CD14-positive monocyte (primary cell): ENCODE data around the gene SMIM13. TPM values are rescaled to one million over a fixed set of nuclear protein-coding genes. Genes with fewer than 3 reads are reported as not detected.

Experiments used
- DNase-seq, 3 donors: peaks; one replicate each; pipeline ENCODE4 v3.0.0-alpha.2; 2011 to 2022
- H2AFZ ChIP-seq: 2 replicates; pipeline ENCODE4 v1.6.0; 2012; ENCODE audit warnings: mild to moderate bottlenecking, low read depth, low read length, inconsistent platforms; ENCODE audit not compliant: insufficient read depth, poor library complexity, severe bottlenecking
- H3K27ac ChIP-seq, 2 donors: 1 replicate in 1 of 2; 2 replicates in 1 of 2; pipeline ENCODE4 v1.5.1; 2012 to 2013; ENCODE audit warnings: low read length in 2 of 2, control low read depth in 1 of 2, inconsistent platforms in 1 of 2, low read depth in 1 of 2, mild to moderate bottlenecking in 1 of 2
- H3K27me3 ChIP-seq, 2 donors: one replicate each; pipeline versions ENCODE4 v1.6.0 to v1.6.1; 2011 to 2013; ENCODE audit warnings: low read length in 2 of 2; ENCODE audit not compliant: control insufficient read depth in 2 of 2, insufficient read depth in 2 of 2
- H3K36me3 ChIP-seq, 2 donors: replicated peaks in 1 of 2; 1 replicate in 1 of 2; 2 replicates in 1 of 2; pipeline versions ENCODE4 v1.5.1 to v1.6.1; 2012 to 2013; ENCODE audit warnings: low read length in 2 of 2, control low read depth in 1 of 2, inconsistent platforms in 1 of 2, mild to moderate bottlenecking in 1 of 2; ENCODE audit not compliant: insufficient read depth in 2 of 2, control insufficient read depth in 1 of 2
- H3K4me1 ChIP-seq, 2 donors: 1 replicate in 1 of 2; 2 replicates in 1 of 2; pipeline versions ENCODE4 v1.5.1 to v1.6.1; 2012 to 2013; ENCODE audit warnings: low read length in 2 of 2, control low read depth in 1 of 2, inconsistent platforms in 1 of 2, mild to moderate bottlenecking in 1 of 2, moderate library complexity in 1 of 2; ENCODE audit not compliant: insufficient read depth in 2 of 2, control insufficient read depth in 1 of 2
- H3K4me2 ChIP-seq: replicated peaks from 2 replicates; pipeline ENCODE3; 2012; ENCODE audit warnings: low read length, moderate library complexity, mild to moderate bottlenecking; ENCODE audit not compliant: poor library complexity, severe bottlenecking; ENCODE audit errors: extremely low read depth
- H3K4me3 ChIP-seq, 3 experiments: fragments of 200-600 bp in 1 of 3; sonication (generic) in 1 of 3; replicated peaks in 1 of 3; 1 replicate in 2 of 3; 2 replicates in 1 of 3; pipeline ENCODE4 v1.5.1; 2011 to 2013; ENCODE audit warnings: low read length in 3 of 3, mild to moderate bottlenecking in 3 of 3, control low read depth in 2 of 3, low read depth in 2 of 3, inconsistent platforms in 1 of 3, moderate library complexity in 1 of 3
- H3K79me2 ChIP-seq: 2 replicates; pipeline ENCODE4 v1.6.0; 2012; ENCODE audit warnings: mild to moderate bottlenecking, control low read depth, inconsistent platforms, low read length, moderate library complexity; ENCODE audit not compliant: insufficient read depth
- H3K9ac ChIP-seq: 2 replicates; pipeline ENCODE4 v1.6.0; 2017; ENCODE audit warnings: low read length, mild to moderate bottlenecking; ENCODE audit not compliant: insufficient read depth, poor library complexity, severe bottlenecking
- H3K9me3 ChIP-seq, 2 donors: replicated peaks in 1 of 2; 1 replicate in 1 of 2; 2 replicates in 1 of 2; pipeline versions ENCODE4 v1.5.1 to v1.6.1; 2012 to 2013; ENCODE audit warnings: low read length in 2 of 2, control low read depth in 1 of 2; ENCODE audit not compliant: control insufficient read depth in 1 of 2, insufficient read depth in 1 of 2
- H4K20me1 ChIP-seq: 2 replicates; pipeline ENCODE4 v1.6.0; 2012; ENCODE audit warnings: mild to moderate bottlenecking, low read length, control low read depth, moderate library complexity; ENCODE audit not compliant: insufficient read depth
- H3K27ac Mint-ChIP-seq, 7 donors: one replicate each; pipeline ENCODE4 v1.8.0; 2020; ENCODE audit warnings: mild to moderate bottlenecking in 7 of 7, mixed read lengths in 7 of 7, moderate library complexity in 6 of 7, inconsistent platforms in 2 of 7
- H3K27me3 Mint-ChIP-seq, 3 donors: one replicate each; pipeline ENCODE4 v1.8.0; 2021 to 2022; ENCODE audit warnings: low read depth in 3 of 3, mild to moderate bottlenecking in 3 of 3, mixed read lengths in 3 of 3, moderate library complexity in 3 of 3, inconsistent platforms in 1 of 3
- H3K36me3 Mint-ChIP-seq, 2 donors: one replicate each; pipeline ENCODE4 v1.8.0; 2020; ENCODE audit warnings: mixed read lengths in 2 of 2, inconsistent platforms in 1 of 2, mild to moderate bottlenecking in 1 of 2
- H3K4me1 Mint-ChIP-seq: one replicate; pipeline ENCODE4 v1.8.0; 2020; ENCODE audit warnings: mild to moderate bottlenecking, mixed read lengths
- H3K4me3 Mint-ChIP-seq, 2 donors: one replicate each; pipeline ENCODE4 v1.8.0; 2020; ENCODE audit warnings: mild to moderate bottlenecking in 2 of 2, mixed read lengths in 2 of 2, moderate library complexity in 1 of 2
- H3K9me3 Mint-ChIP-seq, 7 donors: one replicate each; pipeline ENCODE4 v1.8.0; 2020 to 2022; ENCODE audit warnings: mixed read lengths in 7 of 7, mild to moderate bottlenecking in 6 of 7, moderate library complexity in 6 of 7, inconsistent platforms in 2 of 7
- CTCF ChIP-seq: fragments of 200-600 bp; IDR thresholded peaks from one replicate; pipeline ENCODE4 v1.8.0; 2022; ENCODE audit warnings: antibody characterized with exemption, mild to moderate bottlenecking
- WGBS: methylation state at CpG from one replicate; pipeline ENCODE4 v1.1.5; 2013; ENCODE audit warnings: missing lambda C conversion rate; ENCODE audit not compliant: insufficient coverage; 5-methylcytosine and 5-hydroxymethylcytosine counted together
- intact Hi-C, 2 donors: fragments of 100-400 bp; cut with micrococcal nuclease; formaldehyde crosslinking; loops; one replicate each; pipeline versions ENCODE4 v1.15.0 to v1.15.1; 2023
- polyA plus RNA-seq, 3 donors: library from polyadenylated mRNA; depleted of rRNA in 1 of 3; unstranded in 2 of 3; stranded (reverse) in 1 of 3; fragments of 300-500 nt in 2 of 3; fragments of >200 nt in 1 of 3; fragmentation: Illumina TruSeq in 2 of 3; gene quantifications; 1 replicate in 2 of 3; 2 replicates in 1 of 3; pipeline ENCODE4 v1.2.3, GENCODE V29; 2012 to 2021

The SMIM13 gene
- polyA plus RNA-seq, 3 donors = 1.4 to 3.4 (median 2.4) TPM

GRCh38 chr6:11179088-11179418 is 85.4 kb downstream of the SMIM13 start:
- Mint-ChIP-seq H3K4me1 (peaks cover 5% of the 10 kb centered on the region), H3K4me3 (no peak overlapping the region), H3K27ac (no peak overlapping the region), H3K9me3 (peaks cover 0 to 7% (median 0%) of the 10 kb centered on the region in 7 donors), H3K27me3 (no peaks in the 10 kb centered on the region), H3K36me3 (peaks cover 17 to 19% of the 10 kb centered on the region in 2 donors)
- no peaks in the 10 kb centered on the region for H4K20me1 ChIP-seq
- WGBS = 100% methylated on average over 4 of the region's 6 CpGs
- intact Hi-C loops = no loop called here
- no peak overlapping the region for H3K4me3 ChIP-seq
- no peak overlapping the region for H2AFZ ChIP-seq
- H3K27ac ChIP-seq = no peak overlapping the region
- no peak overlapping the region for H3K9ac ChIP-seq
- DNase-seq = no peak
- peaks cover 4% of the 10 kb centered on the region in 2 donors for H3K4me1 ChIP-seq
- H3K36me3 ChIP-seq = peaks cover 4 to 11% of the 10 kb centered on the region in 2 donors
- H3K79me2 ChIP-seq = no peaks in the 10 kb centered on the region
- no peaks in the 10 kb centered on the region for H3K27me3 ChIP-seq
- no peak overlapping the region for H3K4me2 ChIP-seq
- no peaks in the 10 kb centered on the region for H3K9me3 ChIP-seq
- no peak for TF ChIP-seq CTCF

DNA sequence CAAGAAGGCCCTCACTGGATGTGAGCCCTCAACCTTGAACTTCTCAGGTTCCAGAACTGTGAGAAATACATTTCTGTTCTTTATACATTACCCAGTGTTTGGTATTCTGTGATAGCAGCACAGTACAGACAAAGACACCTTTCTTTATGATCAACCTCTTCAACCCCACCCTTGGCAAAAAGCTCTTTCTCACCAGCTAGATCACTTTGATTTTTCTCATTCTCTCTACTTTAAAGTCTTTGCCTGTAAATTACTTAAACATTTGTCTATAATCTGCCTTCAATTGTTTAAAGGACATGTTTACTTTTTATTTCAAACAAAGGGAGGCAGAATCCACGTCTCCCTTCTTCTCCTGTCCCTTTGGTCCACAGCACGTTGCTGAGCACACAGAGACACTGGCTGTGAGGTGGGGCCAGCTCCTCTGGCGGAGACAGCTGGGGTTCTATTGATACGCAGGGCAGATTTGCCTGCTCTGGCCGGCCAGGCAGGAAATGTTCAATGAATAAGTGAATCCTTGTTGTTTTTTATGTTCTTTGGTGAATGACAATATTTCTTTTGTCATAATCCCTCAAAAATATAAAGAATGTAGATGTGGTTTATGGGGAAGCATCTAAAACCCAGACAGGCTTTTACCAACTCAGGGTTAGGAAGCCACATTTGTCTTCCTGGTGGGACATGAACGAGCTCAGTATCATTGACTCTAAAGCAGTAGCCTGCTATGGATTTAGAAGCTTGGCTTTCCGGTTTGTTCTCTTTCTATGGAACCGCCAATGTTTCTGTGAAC is 86.0 kb downstream of the SMIM13 start:
- TF ChIP-seq CTCF = no peak
- no peak overlapping the region for H3K27ac Mint-ChIP-seq

More for the DNA sequence above, 86.0 kb downstream of the SMIM13 start:
- no peaks in the 10 kb centered on the region for H3K4me1 Mint-ChIP-seq
- intact Hi-C loops = no loop called here
- H3K36me3 Mint-ChIP-seq = peaks cover 23 to 25% of the 10 kb centered on the region in 2 donors
- no peaks in the 10 kb centered on the region for H3K27me3 Mint-ChIP-seq
- Histone ChIP-seq H3K79me2 (no peaks in the 10 kb centered on the region), H3K27me3 (no peaks in the 10 kb centered on the region), H3K36me3 (peaks cover 6 to 16% of the 10 kb centered on the region in 2 donors), H3K9me3 (no peaks in the 10 kb centered on the region), H3K4me2 (no peak overlapping the region), H3K4me3 (no peak overlapping the region), H3K9ac (no peak overlapping the region), H2AFZ (no peak overlapping the region), H3K27ac (no peak overlapping the region), H4K20me1 (no peaks in the 10 kb centered on the region), H3K4me1 (no peaks in the 10 kb centered on the region)
- peaks cover 0 to 7% (median 0%) of the 10 kb centered on the region in 7 donors for H3K9me3 Mint-ChIP-seq
- H3K4me3 Mint-ChIP-seq = no peak overlapping the region
- no peak for DNase-seq
- WGBS = 95% methylated on average over 2 of the region's 8 CpGs
